NCI-H128 (cell line): ENCODE data around the gene RFFL.
"Not testable (repeated sequence)": the region's sequence is repeated elsewhere in the genome, so short reads cannot be mapped to it uniquely, and the experiment has no call there.

Experiments
- DNase-seq: peaks from one replicate; lab custom pipeline; 2025; ENCODE audit not compliant: unreplicated experiment; lab: John Stamatoyannopoulos, UW

Gene RFFL

DNA sequence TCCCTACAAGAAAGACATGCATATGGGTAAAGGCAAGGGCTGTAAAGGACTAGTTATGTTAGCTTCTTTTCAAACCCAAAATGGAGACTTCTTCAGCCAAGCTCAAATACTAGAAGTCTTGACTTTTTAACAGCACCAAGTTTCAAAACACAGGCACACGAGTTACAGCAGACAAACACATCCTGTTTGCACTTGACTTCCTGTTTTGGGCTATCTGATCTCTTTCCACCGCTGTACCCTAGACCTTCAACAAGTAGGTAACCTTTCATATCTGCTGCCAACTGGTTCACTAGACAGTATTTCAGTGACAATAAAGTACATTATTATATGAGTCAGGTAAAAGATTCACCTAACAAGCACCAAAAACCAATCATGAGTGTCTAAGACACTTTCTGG, 12.3 kb downstream of the RFFL start:
- no peak for DNase-seq

DNA sequence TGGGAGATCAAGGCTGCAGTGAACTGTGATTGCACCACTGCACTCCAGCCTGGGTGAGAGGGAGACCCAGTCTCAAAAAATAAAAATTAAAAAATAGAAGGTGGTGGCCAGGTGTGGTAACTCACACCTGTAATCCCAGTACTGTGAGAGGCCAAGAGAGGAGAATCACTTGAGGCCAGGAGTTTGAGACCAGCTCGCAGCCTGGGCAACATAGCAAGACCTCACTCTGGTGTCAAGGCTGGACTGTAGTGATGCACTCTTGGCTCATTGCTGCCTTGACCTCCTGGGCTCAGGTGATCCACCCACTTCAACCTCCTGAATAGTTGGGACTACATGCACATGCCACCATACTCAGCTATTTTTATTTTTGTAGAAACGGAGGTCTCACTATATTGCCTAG, 13.3 kb downstream of the RFFL start:
- no peak for DNase-seq

DNA sequence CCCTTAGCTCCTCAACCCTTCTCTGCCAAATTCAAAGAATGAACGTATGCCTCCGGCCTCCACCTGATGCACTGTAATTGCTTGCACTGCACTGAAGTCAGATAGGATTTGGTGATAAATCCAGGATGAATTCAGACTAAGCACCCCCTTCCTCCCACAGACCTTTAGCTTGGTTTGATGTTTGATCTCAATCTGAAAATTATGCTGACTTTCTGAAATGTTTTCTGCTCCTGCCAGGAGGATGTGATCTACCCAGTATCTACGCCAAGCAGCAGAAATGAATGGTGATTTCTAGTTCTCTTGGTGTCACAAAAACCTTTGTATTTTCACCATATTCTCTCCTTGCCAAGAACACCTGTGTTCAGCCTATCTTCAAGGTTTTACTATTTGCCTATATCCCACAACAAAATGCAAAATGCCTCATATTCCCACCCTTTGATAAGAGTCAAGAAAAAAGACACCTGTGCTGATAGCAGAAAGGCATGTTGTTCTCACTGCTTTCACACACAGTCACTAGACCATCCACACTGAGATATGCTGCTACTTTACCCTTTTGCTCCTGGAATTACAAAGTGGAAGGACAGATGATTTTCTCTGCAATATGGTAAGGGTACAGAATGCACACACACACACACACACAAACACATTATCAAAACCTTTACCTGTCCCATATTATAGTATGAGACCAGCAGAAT, 14.7 kb downstream of the RFFL start:
- no peak for DNase-seq

DNA sequence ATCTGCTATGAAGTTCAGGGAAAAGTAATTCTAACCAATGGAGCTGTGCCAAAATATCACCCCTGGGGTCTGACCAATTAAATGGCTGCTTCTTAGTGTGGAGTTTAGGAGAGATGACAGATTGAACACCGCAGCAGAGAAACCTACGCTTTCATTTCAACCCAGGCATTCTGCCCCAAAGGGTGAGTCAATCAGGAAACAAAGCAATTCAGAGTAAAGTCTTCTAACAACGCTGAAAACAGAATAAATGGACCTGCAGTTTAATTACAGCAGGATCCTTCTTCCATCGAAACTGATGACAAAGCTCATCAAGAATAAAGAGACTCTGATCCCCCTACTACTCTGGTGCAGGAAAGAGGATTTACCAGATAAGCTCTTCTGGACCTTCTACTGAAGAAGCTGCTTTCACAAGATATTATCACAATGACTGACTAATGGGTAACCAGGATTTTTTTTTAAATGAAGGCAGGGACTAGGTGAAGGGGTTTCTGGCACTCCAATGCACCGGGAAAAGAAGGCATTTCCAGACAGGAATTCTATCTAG, 16.7 kb downstream of the RFFL start:
- no peak for DNase-seq

DNA sequence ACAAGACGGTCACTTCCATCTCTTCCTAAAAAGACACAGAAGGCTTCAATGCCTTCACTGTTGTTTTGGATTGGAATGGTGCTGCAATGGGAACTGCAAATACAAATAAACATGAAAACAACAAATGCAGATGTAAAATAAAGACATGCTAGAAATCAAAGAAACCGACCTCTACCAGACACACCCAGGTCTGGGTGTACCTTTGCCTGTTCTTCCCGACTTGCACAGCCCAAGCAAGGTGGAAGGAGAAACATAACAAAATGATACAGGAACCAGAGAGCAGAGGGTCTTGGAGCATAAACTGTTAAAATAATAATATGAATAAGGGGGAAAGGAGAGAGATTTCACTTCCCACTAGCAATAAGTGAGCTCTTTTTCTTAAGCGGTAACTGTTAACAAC, 17.3 kb downstream of the RFFL start:
- no peak for DNase-seq

DNA sequence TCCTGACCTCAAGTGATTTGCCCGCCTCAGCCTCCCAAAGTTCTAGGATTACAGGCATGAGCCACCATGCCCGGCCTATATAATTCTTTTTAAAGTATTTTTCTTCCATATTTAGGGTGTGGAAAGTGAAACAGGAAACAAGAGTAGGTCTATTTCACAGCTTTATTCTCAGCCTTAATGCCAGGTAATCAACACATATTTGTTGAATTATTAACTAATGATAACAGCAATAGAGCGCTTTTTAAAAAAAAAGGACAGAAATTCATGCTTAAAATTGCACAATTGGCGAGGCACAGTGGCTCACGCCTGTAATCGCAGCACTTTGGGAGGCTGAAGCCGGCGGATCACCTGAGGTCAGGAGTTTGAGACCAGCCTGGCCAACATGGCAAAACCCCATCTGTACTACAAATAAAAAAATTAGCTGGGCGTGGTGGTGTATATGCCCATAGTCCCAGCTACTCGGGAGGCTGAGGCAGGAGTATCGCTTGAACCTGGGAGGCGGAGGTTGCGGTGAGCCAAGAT, 18.0 kb downstream of the RFFL start:
- not testable (repeated sequence) for DNase-seq

DNA sequence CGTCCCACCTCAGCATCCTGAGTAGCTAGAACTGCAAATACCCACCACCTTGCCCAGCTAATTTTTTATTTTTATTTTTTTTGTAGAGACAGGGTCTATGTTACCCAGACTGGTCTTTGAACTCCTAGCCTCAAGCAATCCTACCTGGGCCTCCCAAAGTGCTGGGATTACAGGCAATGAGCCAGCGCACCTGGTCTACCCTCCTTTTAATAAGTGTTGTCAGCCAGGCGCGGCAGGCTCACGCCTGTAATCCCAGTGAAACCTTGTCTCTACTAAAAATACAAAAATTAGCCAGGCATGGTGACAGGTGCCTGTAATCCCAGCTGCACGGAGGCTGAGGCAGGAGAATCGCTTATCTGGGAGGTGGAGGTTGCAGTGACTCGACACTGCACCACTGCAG, 19.3 kb downstream of the RFFL start:
- DNase-seq: no peak

DNA sequence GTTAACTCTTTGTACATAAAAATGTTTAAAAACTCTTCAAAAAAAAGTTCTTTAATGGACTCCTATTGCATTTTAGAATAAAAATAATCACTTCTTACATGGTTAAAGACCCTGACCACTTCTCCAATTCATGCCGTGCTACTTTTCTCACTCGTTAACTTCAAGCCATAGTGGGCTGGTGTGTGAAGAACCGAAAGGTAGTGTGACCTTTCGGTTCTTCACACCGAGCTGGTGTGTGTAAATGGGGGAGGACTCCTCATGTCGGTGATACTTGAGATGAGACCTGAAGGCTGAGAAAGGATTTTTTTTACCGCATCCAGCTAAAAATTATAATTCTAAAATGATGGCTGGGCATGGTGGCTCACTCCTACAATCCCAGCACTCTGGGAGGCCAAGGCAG, 22.1 kb downstream of the RFFL start:
- no peak for DNase-seq

DNA sequence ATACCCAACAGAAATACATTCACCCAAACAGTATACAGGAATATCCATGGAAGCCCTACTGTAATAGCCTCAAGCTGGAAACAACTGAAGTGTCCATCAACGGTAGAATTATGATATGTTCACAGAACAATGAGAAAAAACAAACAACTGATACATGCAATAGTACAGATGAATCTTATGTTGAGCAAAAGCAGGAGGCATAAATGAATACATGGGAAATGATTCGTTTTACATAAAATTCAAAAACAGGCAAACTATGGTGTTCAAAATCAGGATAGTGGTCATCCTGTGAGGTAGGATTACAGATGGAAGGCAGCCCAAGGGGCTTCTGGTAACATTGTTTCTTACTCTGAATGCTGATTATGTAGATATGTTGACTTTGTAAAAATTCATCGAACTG, 25.1 kb downstream of the RFFL start:
- no peak for DNase-seq

DNA sequence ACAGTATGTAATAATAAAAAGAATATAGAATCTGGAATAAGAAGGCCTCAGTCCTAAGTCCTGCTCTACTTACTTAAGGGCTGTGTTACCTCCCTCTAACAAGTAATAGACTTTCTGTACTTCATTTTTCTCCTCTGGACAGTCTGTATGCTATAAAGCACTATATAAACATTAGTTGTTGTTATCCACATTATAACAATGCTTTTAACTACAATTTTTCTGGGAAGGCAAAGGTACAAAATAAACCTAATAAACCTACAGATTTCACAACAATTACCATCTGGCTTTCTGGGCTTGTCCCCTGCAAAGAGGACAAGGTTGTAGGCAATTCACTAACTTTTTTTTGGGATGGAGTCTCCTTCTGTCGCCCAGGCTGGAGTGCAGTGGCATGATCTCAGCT, 32.7 kb downstream of the RFFL start:
- DNase-seq: no peak

DNA sequence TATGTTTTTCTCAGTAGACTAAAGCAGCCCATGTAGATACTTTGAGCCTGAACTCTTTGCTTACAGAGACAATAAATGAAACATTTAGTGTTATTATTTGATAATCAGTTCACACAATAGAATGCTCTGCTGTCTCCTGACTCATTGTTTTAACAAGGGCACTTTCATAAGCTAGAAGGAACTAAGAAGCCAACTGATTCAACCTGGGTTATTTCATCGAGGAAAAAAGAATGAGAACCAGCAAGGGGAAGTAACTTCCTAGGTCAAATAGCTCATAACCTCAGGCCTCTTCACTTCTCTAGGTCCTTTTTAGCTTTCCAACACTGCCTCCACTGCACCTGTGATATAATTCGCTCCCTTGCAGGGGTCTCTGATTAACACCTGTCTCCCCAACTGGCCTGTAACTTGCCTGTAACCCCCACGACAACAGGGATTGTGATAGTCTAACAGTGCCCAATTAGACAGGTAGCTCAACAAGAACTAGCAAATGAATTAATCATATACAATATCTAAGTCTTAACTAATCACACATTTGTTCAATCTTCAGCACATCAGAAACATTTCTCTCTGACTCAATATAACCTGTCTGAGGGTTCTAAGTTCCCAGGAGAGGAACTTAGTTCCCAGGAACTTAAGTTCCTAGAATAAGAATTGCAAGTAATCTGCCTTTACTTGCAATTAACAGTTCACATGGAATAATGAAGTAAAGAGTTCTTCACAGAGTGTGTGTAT, 34.8 kb downstream of the RFFL start:
- no peak for DNase-seq

DNA sequence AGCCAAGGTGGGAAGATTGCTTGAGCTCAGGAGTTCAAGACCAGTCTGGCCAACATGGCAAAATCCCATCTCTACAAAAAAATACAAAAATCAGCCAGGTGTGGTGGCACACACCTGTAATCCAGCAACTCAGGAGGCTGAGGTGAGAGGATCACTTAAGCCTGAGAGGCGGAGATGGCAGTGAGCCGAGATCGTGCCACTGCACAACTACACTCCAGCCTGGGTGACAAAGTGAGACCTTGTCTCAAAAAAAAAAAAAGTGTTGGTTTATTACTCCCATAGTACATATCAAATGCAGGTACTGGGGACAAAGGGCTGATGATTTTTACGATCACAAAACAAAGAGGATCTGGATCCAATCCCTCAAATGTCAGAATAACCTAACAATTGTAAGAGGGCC, 35.4 kb downstream of the RFFL start:
- DNase-seq: not testable (repeated sequence)

DNA sequence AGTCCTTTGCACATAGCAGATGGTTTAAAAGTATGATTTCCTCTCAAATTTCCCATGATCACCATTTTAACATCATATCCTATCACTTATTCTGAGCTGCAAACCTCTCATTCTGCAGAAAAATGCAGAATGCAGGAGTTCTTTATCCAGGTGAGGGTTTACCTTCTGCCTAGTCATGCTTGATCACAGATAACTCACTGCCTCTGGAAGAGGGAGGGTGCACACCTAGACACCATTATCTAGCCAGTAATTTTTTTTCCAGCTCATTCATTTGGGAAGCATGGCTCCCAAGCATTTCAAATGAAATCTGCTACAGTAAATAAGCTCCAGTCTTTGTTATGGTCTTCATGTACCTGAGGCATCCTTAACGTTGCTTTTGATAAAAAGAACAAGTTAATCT, 38.0 kb downstream of the RFFL start:
- DNase-seq: no peak

DNA sequence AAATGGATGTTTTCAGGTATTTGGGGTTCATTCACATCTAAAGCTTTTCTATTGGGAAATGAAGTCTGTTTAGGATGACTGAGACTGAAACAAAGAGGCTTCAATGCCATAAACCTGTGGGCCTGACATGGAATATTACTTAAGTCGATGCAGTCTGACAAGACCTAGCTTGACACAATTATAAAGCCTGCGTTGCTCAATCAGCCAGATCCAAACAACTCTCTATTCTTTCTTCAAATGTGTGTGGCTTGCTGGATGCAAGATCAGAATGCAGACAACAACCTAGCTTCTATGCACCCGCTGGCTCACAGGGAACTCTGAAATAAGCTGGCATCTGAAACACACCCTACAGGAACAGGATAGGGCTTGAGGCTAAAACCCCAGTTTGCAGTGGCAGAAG, 40.0 kb downstream of the RFFL start:
- no peak for DNase-seq

DNA sequence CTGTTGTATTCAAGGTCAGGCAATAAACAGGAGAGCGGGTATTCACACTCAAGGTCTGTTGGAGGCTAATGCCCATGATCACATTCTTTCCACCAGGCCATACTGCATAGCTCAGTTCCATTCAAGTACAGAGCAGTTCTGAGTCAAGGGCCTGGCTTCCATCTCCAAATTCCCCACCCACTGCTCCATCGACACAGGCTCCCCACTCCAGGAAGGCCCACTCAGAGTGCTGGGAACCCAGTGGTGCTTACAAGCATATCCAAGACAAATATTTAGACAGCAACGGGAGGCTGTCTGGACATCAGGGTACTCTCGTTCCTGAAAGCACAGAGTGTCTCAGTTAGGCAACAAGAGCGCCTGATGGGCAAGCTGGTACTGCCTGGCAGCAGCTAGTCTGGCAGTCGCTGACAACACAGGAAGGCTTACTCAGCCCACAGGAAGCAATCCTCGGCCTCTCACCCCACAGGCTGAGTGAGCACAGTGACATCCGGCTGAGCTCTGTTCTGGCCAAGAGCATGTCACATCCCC, 40.9 kb downstream of the RFFL start:
- no peak for DNase-seq

DNA sequence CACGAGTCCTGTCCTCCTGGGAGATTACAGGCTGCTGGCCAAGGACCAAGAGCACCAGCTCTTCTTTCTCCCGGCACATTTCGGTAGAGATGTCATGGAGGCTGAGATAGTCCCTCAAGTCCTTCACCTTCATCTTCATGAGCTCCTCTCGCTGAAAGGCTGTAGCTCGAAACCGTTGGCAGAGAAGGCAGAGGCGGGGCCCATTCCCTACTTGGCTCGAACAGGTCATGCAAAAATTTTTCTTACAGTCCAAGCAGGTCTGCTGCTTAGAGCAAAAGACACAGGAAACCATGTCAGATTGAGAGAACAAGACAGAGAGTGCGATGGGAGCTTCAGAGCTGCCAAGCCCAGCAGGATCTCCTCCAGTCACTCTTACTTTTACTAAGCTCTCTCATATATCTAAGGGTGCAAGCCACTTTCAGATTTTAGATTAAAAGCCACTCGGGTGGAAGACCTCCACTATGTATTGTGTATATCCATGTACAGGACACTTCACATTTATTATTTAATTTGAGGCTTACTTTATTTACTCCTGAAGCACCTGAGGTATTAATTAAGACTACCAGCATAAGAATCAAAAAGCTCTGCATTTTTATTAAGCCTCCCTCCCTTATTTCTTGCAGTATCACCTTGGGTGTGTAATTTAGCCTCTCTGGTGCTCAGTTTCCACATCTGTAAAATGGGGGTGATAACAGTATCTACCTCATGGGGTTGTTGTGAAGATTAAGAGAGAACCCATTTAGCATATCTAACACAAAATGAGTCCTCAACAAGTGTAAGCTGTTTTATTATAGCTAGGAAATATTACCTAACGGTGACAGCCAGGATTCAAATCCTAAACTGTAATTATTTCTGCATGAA, 41.8 kb downstream of the RFFL start:
- DNase-seq: no peak

DNA sequence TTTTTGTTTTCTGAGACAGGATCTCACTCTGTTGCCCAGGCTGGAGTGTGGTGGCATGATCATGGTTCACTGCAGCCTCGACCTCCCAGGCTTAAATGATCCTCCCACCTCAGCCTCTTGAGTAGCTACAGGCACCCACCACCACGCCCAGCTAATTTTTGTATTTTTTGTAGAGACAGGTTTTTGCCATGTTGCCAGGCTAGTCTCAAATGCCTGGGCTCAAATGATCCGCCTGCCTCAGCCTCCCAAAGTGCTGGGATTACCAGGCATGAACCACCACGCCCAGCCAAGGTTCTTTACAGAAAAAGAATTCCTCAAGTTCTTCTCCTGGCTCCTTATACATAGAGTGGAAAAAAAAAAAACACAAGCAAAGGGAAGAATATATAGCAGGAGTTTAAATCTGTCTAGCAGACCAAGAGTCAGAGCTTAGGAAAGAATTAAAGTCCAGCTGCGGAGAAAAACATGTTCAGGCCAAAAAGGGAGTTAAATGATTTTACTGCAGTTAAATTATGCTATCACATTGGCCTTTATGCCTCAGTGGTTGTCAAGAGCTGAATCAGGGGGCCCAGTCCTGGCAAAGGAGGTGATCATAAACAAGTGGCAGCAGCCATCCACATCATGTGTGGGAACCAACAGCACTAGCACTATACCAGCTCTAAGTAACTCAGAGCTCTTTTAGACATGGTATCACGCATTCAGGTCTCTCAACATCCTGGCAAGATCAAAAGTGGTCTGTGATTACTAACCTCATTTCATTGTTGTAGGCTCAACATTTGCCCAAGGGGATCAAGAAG, 43.9 kb downstream of the RFFL start:
- no peak for DNase-seq

DNA sequence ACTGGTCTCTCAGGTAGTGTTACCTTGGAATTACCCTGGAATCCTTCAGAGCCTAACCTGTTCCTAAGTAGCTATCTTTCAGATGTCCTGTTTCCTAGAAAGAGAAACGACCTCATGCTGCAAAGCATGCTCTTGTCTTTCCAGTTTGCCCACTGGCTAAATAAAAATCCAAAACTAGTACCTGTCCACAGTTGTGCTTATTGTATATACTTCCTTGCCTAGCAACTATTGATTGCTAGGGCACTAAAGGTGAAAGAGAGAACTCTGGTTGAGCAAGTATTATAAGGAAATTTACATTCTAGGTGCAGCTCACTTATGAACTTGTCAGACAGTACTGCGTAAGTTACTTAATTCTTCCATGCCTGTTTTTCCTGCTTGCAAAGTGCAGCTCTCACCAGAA, 44.7 kb downstream of the RFFL start:
- no peak for DNase-seq

DNA sequence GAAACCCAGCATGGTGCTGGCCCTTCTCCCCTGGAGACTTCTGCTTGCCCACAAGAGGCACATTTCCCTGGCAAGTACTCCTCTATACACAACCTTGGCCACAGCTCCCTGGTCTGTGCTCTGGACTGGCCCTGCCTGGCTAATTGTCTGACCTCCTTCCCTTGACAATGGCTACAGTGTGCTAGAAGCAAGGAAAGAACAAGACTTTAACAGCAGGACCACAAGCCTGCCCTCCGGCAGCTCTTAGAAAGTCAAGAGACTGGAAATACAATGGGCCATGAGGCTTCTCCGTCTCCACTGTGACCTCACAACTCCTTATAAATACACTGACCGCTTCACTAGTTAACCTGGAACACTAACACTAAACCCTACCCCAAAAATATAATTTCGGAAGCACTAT, 46.5 kb downstream of the RFFL start:
- no peak for DNase-seq

DNA sequence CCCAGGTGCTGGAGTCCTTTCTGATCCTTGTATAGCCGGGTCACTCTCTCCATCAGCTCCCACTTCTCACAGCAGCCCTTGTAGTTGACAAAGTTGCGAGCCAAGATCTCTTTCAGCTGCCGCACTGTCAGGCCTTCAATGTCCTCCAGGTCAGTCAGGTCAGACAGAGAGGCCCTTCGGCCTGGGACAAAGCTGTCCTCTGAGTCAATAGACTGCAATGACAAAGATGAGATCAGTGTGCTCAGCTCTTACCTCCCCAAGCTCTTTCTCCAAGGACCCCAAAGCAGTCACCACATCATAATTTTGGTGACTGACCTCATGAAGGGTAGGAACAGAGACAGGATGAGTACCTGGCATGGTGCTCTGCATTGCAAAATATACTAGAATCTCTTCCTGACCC, 47.1 kb downstream of the RFFL start:
- DNase-seq: no peak
